CD4-positive, alpha-beta T cell treated with Interferon alpha-2 for 1 hour (primary cell): ENCODE results near the gene CDH6.

Experiments
- DNase-seq, 2 donors: peaks; one replicate each; pipeline ENCODE4 v3.0.0-alpha.2; 2020 to 2022

The CDH6 gene

GRCh38 chr5:31255041-31255440, 61.6 kb downstream of the CDH6 start:
- DNase-seq: no peak

GRCh38 chr5:31268256-31268655, 74.8 kb downstream of the CDH6 start:
- no peak for DNase-seq

- DNase-seq: no peak
Observed at GRCh38 chr5:31268686-31269085, 75.2 kb downstream of the CDH6 start.

- DNase-seq: no peak
Observed at GRCh38 chr5:31269259-31269658, 75.8 kb downstream of the CDH6 start.

GRCh38 chr5:31270396-31270795, 76.9 kb downstream of the CDH6 start:
- DNase-seq: no peak

GRCh38 chr5:31271567-31271966, 78.1 kb downstream of the CDH6 start:
- no peak for DNase-seq

- no peak for DNase-seq
Observed at GRCh38 chr5:31273161-31273560, 79.7 kb downstream of the CDH6 start.

GRCh38 chr5:31273631-31274378, 80.3 kb downstream of the CDH6 start:
- no peak for DNase-seq

GRCh38 chr5:31280210-31280609, 86.7 kb downstream of the CDH6 start:
- no peak for DNase-seq

- no peak for DNase-seq
Observed at GRCh38 chr5:31283326-31283725, 89.8 kb downstream of the CDH6 start.

GRCh38 chr5:31285025-31285424, 91.5 kb downstream of the CDH6 start:
- DNase-seq: no peak

- no peak for DNase-seq
Observed at GRCh38 chr5:31287985-31288384, 94.5 kb downstream of the CDH6 start.

GRCh38 chr5:31289429-31289828, 95.9 kb downstream of the CDH6 start:
- no peak for DNase-seq

- no peak for DNase-seq
Observed at GRCh38 chr5:31291323-31291854, 97.9 kb downstream of the CDH6 start.

- no peak for DNase-seq
Observed at GRCh38 chr5:31300501-31300900, 107.0 kb downstream of the CDH6 start.

- DNase-seq: no peak
Observed at GRCh38 chr5:31301833-31302232, 108.3 kb downstream of the CDH6 start.

GRCh38 chr5:31303688-31304087, 110.2 kb downstream of the CDH6 start:
- no peak for DNase-seq

GRCh38 chr5:31317665-31318064, 124.2 kb downstream of the CDH6 start:
- DNase-seq: no peak

- DNase-seq: no peak
Observed at GRCh38 chr5:31319335-31319734, 125.8 kb downstream of the CDH6 start.

GRCh38 chr5:31322946-31323345, 129.5 kb downstream of the CDH6 start:
- no peak for DNase-seq

GRCh38 chr5:31324842-31325241, 131.4 kb downstream of the CDH6 start:
- no peak for DNase-seq

- no peak for DNase-seq
Observed at GRCh38 chr5:31328040-31328733, 134.7 kb downstream of the CDH6 start.

GRCh38 chr5:31329715-31330114, 136.2 kb downstream of the CDH6 start:
- DNase-seq: no peak

- DNase-seq: no peak
Observed at GRCh38 chr5:31332160-31332559, 138.7 kb downstream of the CDH6 start.
